Colonic mucosa (tissue), 4 donors: ENCODE measurements around the gene BACE2. TPM values are rescaled to one million over a fixed set of nuclear protein-coding genes. Genes with fewer than 3 reads are reported as not detected.
"Not testable (repeated sequence)": the region's sequence is repeated elsewhere in the genome, so short reads cannot be mapped to it uniquely, and the experiment has no call there.

ENCODE experiments used
- DNase-seq: peaks from one replicate; pipeline ENCODE4 v3.0.0-alpha.2; 2020
- H3K27ac ChIP-seq: fragments of 200-600 bp; one replicate; pipeline ENCODE4 v1.8.0; 2021
- H3K27me3 ChIP-seq: fragments of 200-600 bp; one replicate; pipeline ENCODE4 v1.8.0; 2021
- H3K36me3 ChIP-seq: fragments of 200-600 bp; one replicate; pipeline ENCODE4 v1.8.0; 2021
- H3K4me1 ChIP-seq: fragments of 200-600 bp; one replicate; pipeline ENCODE4 v1.8.0; 2021; ENCODE audit warnings: mild to moderate bottlenecking
- H3K4me3 ChIP-seq: fragments of 200-600 bp; one replicate; pipeline ENCODE4 v1.8.0; 2021
- H3K9ac ChIP-seq, 2 donors: one replicate each; pipeline ENCODE4 v1.7.0; 2013; ENCODE audit warnings: control low read depth in 2 of 2, low read depth in 2 of 2, low read length in 2 of 2
- H3K9me3 ChIP-seq: fragments of 200-600 bp; one replicate; pipeline ENCODE4 v1.8.0; 2021
- intact Hi-C: fragments of 100-400 bp; cut with DNase I; formaldehyde crosslinking; loops from one replicate; pipeline ENCODE4 v1.14.1; 2022
- total RNA-seq, 2 donors: library from RNA; stranded (reverse); fragmentation: NEBNext Ultra II Directional in 1 of 2; extraction: Animal tissue kit (Norgen Biotek cat#: 25700) in 1 of 2; gene quantifications; one replicate each; pipeline ENCODE4 v1.2.1, GENCODE V29; 2021
- TF ChIP-seq, protein P1 (sequence below): fragments of 200-600 bp; IDR thresholded peaks from one replicate; pipeline ENCODE4 v1.8.0; 2022; ENCODE audit warnings: antibody characterized with exemption, mild to moderate bottlenecking
- donor health status: healthy.
- donor health status: DM: no; HTN: no; CAD: no.
- donor health status: DM: no; HTN: no; CAD: no.

Gene BACE2
- total RNA-seq, 2 donors from 2014 or later: 69.5 to 80.2 TPM

DNA sequence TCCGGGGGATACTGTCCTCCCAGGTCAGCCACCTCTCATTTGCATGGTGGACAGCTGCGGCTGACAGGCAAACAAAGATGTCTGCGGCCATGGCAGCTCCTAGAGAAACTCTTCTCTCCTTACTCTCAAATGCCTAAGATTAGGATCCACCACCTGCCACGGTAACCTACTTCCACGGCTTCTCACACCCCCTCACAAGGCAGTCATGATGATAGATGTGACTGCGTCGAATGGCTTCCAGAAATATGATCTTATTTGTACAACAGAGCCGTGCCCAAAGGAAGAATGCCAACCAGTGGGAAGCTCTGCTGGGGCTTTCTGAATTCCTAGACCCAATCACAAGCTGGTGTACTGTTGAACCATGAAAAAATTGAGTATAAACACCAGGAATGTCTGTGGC is 73.4 kb downstream of the BACE2 start:
- H3K9ac ChIP-seq: no peak overlapping the region
- H3K27ac ChIP-seq: no peak overlapping the region
- no peak overlapping the region for H3K4me3 ChIP-seq
- no peaks in the 10 kb centered on the region for H3K27me3 ChIP-seq
- DNase-seq: peak; percentile 13
- no peaks in the 10 kb centered on the region for H3K9me3 ChIP-seq
- intact Hi-C loops: no loop called here
- no peaks in the 10 kb centered on the region for H3K36me3 ChIP-seq
- TF ChIP-seq, protein P1, sequence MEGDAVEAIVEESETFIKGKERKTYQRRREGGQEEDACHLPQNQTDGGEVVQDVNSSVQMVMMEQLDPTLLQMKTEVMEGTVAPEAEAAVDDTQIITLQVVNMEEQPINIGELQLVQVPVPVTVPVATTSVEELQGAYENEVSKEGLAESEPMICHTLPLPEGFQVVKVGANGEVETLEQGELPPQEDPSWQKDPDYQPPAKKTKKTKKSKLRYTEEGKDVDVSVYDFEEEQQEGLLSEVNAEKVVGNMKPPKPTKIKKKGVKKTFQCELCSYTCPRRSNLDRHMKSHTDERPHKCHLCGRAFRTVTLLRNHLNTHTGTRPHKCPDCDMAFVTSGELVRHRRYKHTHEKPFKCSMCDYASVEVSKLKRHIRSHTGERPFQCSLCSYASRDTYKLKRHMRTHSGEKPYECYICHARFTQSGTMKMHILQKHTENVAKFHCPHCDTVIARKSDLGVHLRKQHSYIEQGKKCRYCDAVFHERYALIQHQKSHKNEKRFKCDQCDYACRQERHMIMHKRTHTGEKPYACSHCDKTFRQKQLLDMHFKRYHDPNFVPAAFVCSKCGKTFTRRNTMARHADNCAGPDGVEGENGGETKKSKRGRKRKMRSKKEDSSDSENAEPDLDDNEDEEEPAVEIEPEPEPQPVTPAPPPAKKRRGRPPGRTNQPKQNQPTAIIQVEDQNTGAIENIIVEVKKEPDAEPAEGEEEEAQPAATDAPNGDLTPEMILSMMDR: no peak
- H3K4me1 ChIP-seq: no peaks in the 10 kb centered on the region

DNA sequence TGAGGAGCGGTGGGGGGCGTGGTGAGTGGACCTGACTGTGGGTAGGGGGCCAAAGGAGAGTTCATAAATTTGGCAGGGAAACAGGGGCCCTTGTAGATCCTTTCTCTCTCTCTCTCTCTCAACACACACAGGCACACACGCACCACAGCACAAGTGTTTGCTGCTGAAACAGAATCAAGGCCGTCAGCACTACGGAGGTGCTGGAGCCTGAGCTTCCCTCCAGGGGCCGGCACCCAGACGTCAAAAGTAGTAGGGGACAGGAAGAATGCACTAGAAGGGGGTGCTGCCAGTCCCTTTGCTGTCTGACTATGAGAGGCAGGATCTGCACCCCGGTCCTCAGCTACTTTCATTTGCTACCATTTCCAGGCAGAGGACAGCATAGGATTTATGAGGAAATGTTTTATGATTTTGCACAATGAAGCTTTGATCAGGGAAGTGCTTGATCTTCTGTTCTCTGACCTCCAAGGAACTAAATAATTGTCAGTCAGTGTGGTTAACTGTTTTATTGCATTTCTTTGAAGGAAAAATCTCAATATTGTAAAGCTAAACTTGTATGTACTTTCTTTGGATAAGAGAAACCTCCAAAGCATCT is 74.4 kb downstream of the BACE2 start:
- peak overlapping the region; percentile 30 for H3K27ac ChIP-seq
- no peaks in the 10 kb centered on the region for H3K27me3 ChIP-seq
- no peak overlapping the region for H3K4me3 ChIP-seq
- H3K9me3 ChIP-seq: no peaks in the 10 kb centered on the region
- DNase-seq: peak; percentile 26
- peaks cover 2% of the 10 kb centered on the region for H3K4me1 ChIP-seq
- TF ChIP-seq, protein P1: no peak
- peak overlapping the region in 1 of 2 donors; percentile 32 for H3K9ac ChIP-seq
- intact Hi-C loops: no loop called here
- no peaks in the 10 kb centered on the region for H3K36me3 ChIP-seq

DNA sequence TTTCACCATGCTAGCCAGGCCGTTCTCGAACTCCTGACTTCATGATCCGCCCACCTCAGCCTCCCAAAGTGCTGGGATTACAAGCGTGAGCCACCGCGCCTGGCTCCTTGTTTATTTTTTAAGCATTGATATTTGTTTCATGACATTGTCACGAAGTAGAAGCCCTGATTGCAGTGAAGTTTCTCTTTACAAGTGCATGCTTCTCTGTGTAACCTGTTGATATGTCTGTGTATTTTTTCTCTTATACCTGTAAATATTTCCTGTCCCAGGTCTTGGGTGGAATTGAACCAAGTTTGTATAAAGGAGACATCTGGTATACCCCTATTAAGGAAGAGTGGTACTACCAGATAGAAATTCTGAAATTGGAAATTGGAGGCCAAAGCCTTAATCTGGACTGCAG is 75.1 kb downstream of the BACE2 start:
- H3K9ac ChIP-seq: no peak overlapping the region
- intact Hi-C loops: no loop called here
- H3K27ac ChIP-seq: peak overlapping the region; percentile 30
- no peak for DNase-seq
- H3K4me3 ChIP-seq: no peak overlapping the region
- H3K36me3 ChIP-seq: no peaks in the 10 kb centered on the region
- H3K4me1 ChIP-seq: peaks cover 4% of the 10 kb centered on the region
- H3K9me3 ChIP-seq: no peaks in the 10 kb centered on the region
- TF ChIP-seq, protein P1: no peak
- H3K27me3 ChIP-seq: no peaks in the 10 kb centered on the region

DNA sequence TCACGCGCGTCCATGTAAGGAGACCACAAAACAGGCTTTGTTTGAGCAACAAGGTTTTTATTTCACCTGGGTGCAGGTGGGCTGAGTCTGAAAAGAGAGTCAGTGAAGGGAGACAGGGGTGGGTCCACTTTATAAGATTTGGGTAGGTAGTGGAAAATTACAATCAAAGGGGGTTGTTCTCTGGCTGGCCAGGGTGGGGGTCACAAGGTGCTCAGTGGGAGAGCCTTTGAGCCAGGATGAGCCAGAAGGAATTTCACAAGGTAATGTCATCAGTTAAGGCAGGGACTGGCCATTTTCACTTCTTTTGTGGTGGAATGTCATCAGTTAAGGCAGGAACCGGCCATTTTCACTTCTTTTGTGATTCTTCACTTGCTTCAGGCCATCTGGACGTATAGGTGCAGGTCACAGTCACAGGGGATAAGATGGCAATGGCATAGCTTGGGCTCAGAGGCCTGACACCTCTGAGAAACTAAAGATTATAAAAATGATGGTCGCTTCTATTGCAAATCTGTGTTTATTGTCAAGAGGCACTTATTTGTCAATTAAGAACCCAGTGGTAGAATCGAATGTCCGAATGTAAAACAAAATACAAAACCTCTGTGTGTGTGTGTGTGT is 76.4 kb downstream of the BACE2 start:
- DNase-seq, H3K27me3 ChIP-seq, intact Hi-C loops, H3K9ac ChIP-seq, H3K4me3 ChIP-seq, H3K36me3 ChIP-seq, H3K9me3 ChIP-seq, H3K4me1 ChIP-seq, H3K27ac ChIP-seq: not testable (repeated sequence)

DNA sequence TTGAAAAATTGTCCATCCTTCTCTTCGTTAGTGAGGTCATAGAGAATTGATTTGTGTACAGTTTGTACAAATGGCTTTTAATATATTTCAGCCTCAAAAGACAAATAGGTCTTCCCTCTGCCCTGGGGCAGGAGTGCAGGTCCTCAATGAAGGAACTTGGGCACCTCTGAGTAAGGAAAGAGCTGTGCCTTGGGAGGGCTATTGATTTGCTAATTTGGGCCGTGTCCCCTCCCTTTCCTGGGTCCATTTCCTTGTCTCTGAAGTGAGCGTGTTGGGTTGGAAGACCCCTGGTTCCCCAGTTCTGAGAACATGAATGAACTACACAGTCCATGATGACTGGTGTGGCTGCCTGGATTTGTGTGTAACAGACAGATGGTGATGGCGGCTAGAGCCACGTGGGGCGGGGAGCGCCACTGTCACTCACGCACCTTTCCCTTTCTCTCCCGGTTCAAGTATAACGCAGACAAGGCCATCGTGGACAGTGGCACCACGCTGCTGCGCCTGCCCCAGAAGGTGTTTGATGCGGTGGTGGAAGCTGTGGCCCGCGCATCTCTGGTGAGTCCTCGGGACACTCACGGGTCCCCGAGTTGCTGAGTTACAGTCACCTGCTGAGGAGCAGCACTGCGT is 77.7 kb downstream of the BACE2 start:
- no peak for DNase-seq

More for the DNA sequence above, 77.7 kb downstream of the BACE2 start:
- Histone ChIP-seq H3K4me3 (no peak overlapping the region), H3K4me1 (peaks cover 4% of the 10 kb centered on the region), H3K9ac (no peak overlapping the region), H3K27me3 (no peaks in the 10 kb centered on the region), H3K36me3 (no peaks in the 10 kb centered on the region), H3K9me3 (no peaks in the 10 kb centered on the region), H3K27ac (no peak overlapping the region)
- intact Hi-C loops: no loop called here
- TF ChIP-seq, protein P1: no peak
